Measurements from ENCODE around the gene AZGP1. TPM values are rescaled to one million over a fixed set of nuclear protein-coding genes. Genes with fewer than 3 reads are reported as not detected.
"Not testable (repeated sequence)": the region's sequence is repeated elsewhere in the genome, so short reads cannot be mapped to it uniquely, and the experiment has no call there.

AZGP1 gene
- total and polyA plus RNA-seq, 5 donors from 2014 or later: not detected

- not testable (repeated sequence) for H3K27me3 ChIP-seq (ENCODE audit: control insufficient read depth, insufficient read depth, low read length); H3K36me3 ChIP-seq (ENCODE audit: control insufficient read depth, insufficient read depth, low read length); H3K4me3 Mint-ChIP-seq; DNase-seq; H3K27ac ChIP-seq (ENCODE audit: insufficient read depth, low read length, poor library complexity, severe bottlenecking); H3K9me3 Mint-ChIP-seq; H3K4me1 Mint-ChIP-seq; H3K36me3 Mint-ChIP-seq; H3K9me3 ChIP-seq (ENCODE audit: control insufficient read depth in 2 of 2, low read length in 2 of 2); H3K4me1 ChIP-seq (ENCODE audit: control insufficient read depth, insufficient read depth, low read length, poor library complexity, severe bottlenecking); H3K27me3 Mint-ChIP-seq; H3K4me3 ChIP-seq (ENCODE audit: low read depth, low read length); H3K27ac Mint-ChIP-seq; ATAC-seq (ENCODE audit: low read depth in 2 of 2)
Observed at GRCh38 chr7:100009952-100010351, 34.1 kb upstream of the AZGP1 start.

- no peak overlapping the region for H3K27ac Mint-ChIP-seq
- H3K9me3 Mint-ChIP-seq: no peaks in the 10 kb centered on the region
- H3K27me3 Mint-ChIP-seq: peaks cover 9% of the 10 kb centered on the region
- no peaks in the 10 kb centered on the region for H3K36me3 Mint-ChIP-seq
- ATAC-seq (ENCODE audit: low read depth in 2 of 2): no peak
- no peak for DNase-seq
- no peaks in the 10 kb centered on the region for H3K4me1 ChIP-seq (ENCODE audit: control insufficient read depth, insufficient read depth, low read length, poor library complexity, severe bottlenecking)
- H3K36me3 ChIP-seq (ENCODE audit: control insufficient read depth, insufficient read depth, low read length): no peaks in the 10 kb centered on the region
- H3K4me3 Mint-ChIP-seq: no peak overlapping the region
- H3K9me3 ChIP-seq (ENCODE audit: control insufficient read depth in 2 of 2, low read length in 2 of 2): no peaks in the 10 kb centered on the region
- H3K4me1 Mint-ChIP-seq: peaks cover 0 to 4% (median 0%) of the 10 kb centered on the region in 4 donors
- H3K4me3 ChIP-seq (ENCODE audit: low read depth, low read length): no peak overlapping the region
- H3K27ac ChIP-seq (ENCODE audit: insufficient read depth, low read length, poor library complexity, severe bottlenecking): no peak overlapping the region
- H3K27me3 ChIP-seq (ENCODE audit: control insufficient read depth, insufficient read depth, low read length): no peaks in the 10 kb centered on the region
Observed at GRCh38 chr7:100008525-100008924, 32.7 kb upstream of the AZGP1 start.

- H3K27ac ChIP-seq (ENCODE audit: insufficient read depth, low read length, poor library complexity, severe bottlenecking): no peak overlapping the region
- H3K27me3 ChIP-seq (ENCODE audit: control insufficient read depth, insufficient read depth, low read length): no peaks in the 10 kb centered on the region
- H3K4me1 ChIP-seq (ENCODE audit: control insufficient read depth, insufficient read depth, low read length, poor library complexity, severe bottlenecking): no peaks in the 10 kb centered on the region
- Mint-ChIP-seq H3K36me3 (no peaks in the 10 kb centered on the region), H3K27ac (peak overlapping the region in 1 of 3 donors; percentile 44), H3K27me3 (peaks cover 9% of the 10 kb centered on the region), H3K4me3 (no peak overlapping the region), H3K9me3 (no peaks in the 10 kb centered on the region), H3K4me1 (no peaks in the 10 kb centered on the region)
- no peak overlapping the region for H3K4me3 ChIP-seq (ENCODE audit: low read depth, low read length)
- ATAC-seq (ENCODE audit: low read depth in 2 of 2): no peak
- H3K9me3 ChIP-seq (ENCODE audit: control insufficient read depth in 2 of 2, low read length in 2 of 2): no peaks in the 10 kb centered on the region
- no peaks in the 10 kb centered on the region for H3K36me3 ChIP-seq (ENCODE audit: control insufficient read depth, insufficient read depth, low read length)
- DNase-seq: no peak
Observed at GRCh38 chr7:100007887-100008286, 32.1 kb upstream of the AZGP1 start.

GRCh38 chr7:100003711-100004661 is 28.2 kb upstream of the AZGP1 start:
- H3K4me1 ChIP-seq (ENCODE audit: control insufficient read depth, insufficient read depth, low read length, poor library complexity, severe bottlenecking): no peaks in the 10 kb centered on the region
- Mint-ChIP-seq H3K4me1 (no peaks in the 10 kb centered on the region), H3K4me3 (no peak overlapping the region), H3K36me3 (no peaks in the 10 kb centered on the region), H3K9me3 (no peaks in the 10 kb centered on the region), H3K27ac (no peak overlapping the region), H3K27me3 (peaks cover 13% of the 10 kb centered on the region)
- DNase-seq (no peak), ATAC-seq (ENCODE audit: low read depth in 2 of 2) (no peak)
- H3K27ac ChIP-seq (ENCODE audit: insufficient read depth, low read length, poor library complexity, severe bottlenecking): no peak overlapping the region
- no peaks in the 10 kb centered on the region for H3K27me3 ChIP-seq (ENCODE audit: control insufficient read depth, insufficient read depth, low read length)
- no peaks in the 10 kb centered on the region for H3K36me3 ChIP-seq (ENCODE audit: control insufficient read depth, insufficient read depth, low read length)
- no peaks in the 10 kb centered on the region for H3K9me3 ChIP-seq (ENCODE audit: control insufficient read depth in 2 of 2, low read length in 2 of 2)
- H3K4me3 ChIP-seq (ENCODE audit: low read depth, low read length): no peak overlapping the region

GRCh38 chr7:100000239-100000638 is 24.4 kb upstream of the AZGP1 start:
- H3K4me1 Mint-ChIP-seq: peaks cover 2 to 13% (median 6%) of the 10 kb centered on the region in 4 donors
- H3K9me3 Mint-ChIP-seq: no peaks in the 10 kb centered on the region
- H3K36me3 ChIP-seq (ENCODE audit: control insufficient read depth, insufficient read depth, low read length): no peaks in the 10 kb centered on the region
- H3K4me1 ChIP-seq (ENCODE audit: control insufficient read depth, insufficient read depth, low read length, poor library complexity, severe bottlenecking): peaks cover 7% of the 10 kb centered on the region
- ATAC-seq (ENCODE audit: low read depth in 2 of 2) (no peak), DNase-seq (no peak)
- H3K4me3 ChIP-seq (ENCODE audit: low read depth, low read length): no peak overlapping the region
- H3K27ac ChIP-seq (ENCODE audit: insufficient read depth, low read length, poor library complexity, severe bottlenecking): no peak overlapping the region
- H3K36me3 Mint-ChIP-seq: peaks cover 3% of the 10 kb centered on the region
- H3K27me3 ChIP-seq (ENCODE audit: control insufficient read depth, insufficient read depth, low read length): no peaks in the 10 kb centered on the region
- peak overlapping the region in 1 of 4 donors; percentile 10 for H3K4me3 Mint-ChIP-seq
- peak overlapping the region in 1 of 3 donors; percentile 55 for H3K27ac Mint-ChIP-seq
- H3K9me3 ChIP-seq (ENCODE audit: control insufficient read depth in 2 of 2, low read length in 2 of 2): no peaks in the 10 kb centered on the region
- peaks cover 13% of the 10 kb centered on the region for H3K27me3 Mint-ChIP-seq

GRCh38 chr7:99997545-99998137 is 21.8 kb upstream of the AZGP1 start:
- Mint-ChIP-seq H3K4me3 (peak overlapping the region; percentile 60 to 82 (median 76)), H3K36me3 (peaks cover 3% of the 10 kb centered on the region), H3K27ac (peak overlapping the region; percentile 69 to 92 (median 86)), H3K4me1 (peaks cover 2 to 13% (median 6%) of the 10 kb centered on the region in 4 donors), H3K27me3 (peaks cover 21% of the 10 kb centered on the region), H3K9me3 (no peaks in the 10 kb centered on the region)
- Histone ChIP-seq H3K27me3 (ENCODE audit: control insufficient read depth, insufficient read depth, low read length) (no peaks in the 10 kb centered on the region), H3K9me3 (ENCODE audit: control insufficient read depth in 2 of 2, low read length in 2 of 2) (no peaks in the 10 kb centered on the region), H3K36me3 (ENCODE audit: control insufficient read depth, insufficient read depth, low read length) (no peaks in the 10 kb centered on the region), H3K4me3 (ENCODE audit: low read depth, low read length) (peak overlapping the region; percentile 38), H3K27ac (ENCODE audit: insufficient read depth, low read length, poor library complexity, severe bottlenecking) (peak overlapping the region; percentile 47), H3K4me1 (ENCODE audit: control insufficient read depth, insufficient read depth, low read length, poor library complexity, severe bottlenecking) (peaks cover 7% of the 10 kb centered on the region)
- ATAC-seq (ENCODE audit: low read depth in 2 of 2): peak; percentile 87 to 90
- DNase-seq: peak; percentile 38 to 81 (median 71)

GRCh38 chr7:99996755-99997544 is 21.1 kb upstream of the AZGP1 start:
- no peaks in the 10 kb centered on the region for H3K9me3 Mint-ChIP-seq
- H3K9me3 ChIP-seq (ENCODE audit: control insufficient read depth in 2 of 2, low read length in 2 of 2): no peaks in the 10 kb centered on the region
- peak overlapping the region; percentile 69 to 92 (median 86) for H3K27ac Mint-ChIP-seq
- H3K4me3 ChIP-seq (ENCODE audit: low read depth, low read length): peak overlapping the region; percentile 19
- peaks cover 7% of the 10 kb centered on the region for H3K4me1 ChIP-seq (ENCODE audit: control insufficient read depth, insufficient read depth, low read length, poor library complexity, severe bottlenecking)
- ATAC-seq (ENCODE audit: low read depth in 2 of 2) (no peak), DNase-seq (no peak)
- H3K4me3 Mint-ChIP-seq: peak overlapping the region; percentile 60 to 82 (median 76)
- H3K36me3 Mint-ChIP-seq: peaks cover 3% of the 10 kb centered on the region
- H3K36me3 ChIP-seq (ENCODE audit: control insufficient read depth, insufficient read depth, low read length): no peaks in the 10 kb centered on the region
- H3K27me3 ChIP-seq (ENCODE audit: control insufficient read depth, insufficient read depth, low read length): no peaks in the 10 kb centered on the region
- H3K27ac ChIP-seq (ENCODE audit: insufficient read depth, low read length, poor library complexity, severe bottlenecking): peak overlapping the region; percentile 47
- peaks cover 24% of the 10 kb centered on the region for H3K27me3 Mint-ChIP-seq
- H3K4me1 Mint-ChIP-seq: peaks cover 2 to 13% (median 6%) of the 10 kb centered on the region in 4 donors

Data from CD4-positive, CD25-positive, alpha-beta regulatory T cell (primary cell).